ENCODE results near the gene MCC.

DNA sequence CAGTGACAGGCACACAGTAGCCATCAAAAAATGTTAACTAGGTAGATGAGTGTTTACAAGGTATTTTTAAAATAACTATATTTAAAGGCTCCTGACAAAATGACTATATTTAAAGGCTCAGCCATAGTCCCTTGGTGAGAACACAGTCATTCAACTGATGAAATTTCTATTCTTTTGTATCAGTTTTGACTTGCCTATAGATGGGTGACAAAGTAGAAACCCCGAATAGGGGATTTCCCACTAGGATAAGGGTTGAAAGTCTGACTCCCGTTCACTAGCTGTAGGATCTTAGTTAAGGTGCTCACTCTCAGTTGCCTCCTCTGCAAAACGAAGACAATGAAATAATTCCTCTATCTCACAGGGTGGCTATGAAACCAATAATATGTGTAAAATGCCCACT lies 271.7 kb downstream of the MCC start:
- TF ChIP-seq CTCF (IDR thresholded peaks at IDR 0.05 in 4 of 5, conservative IDR thresholded peaks at IDR 0.05 in 1 of 5) (no peak), POLR2A (IDR thresholded peaks at IDR 0.05) (no peak)
